DMS 273 treated with DMSO at 0.1 percent for 48 hours (cell line): ENCODE results near the gene TRIML2.
"Not testable (repeated sequence)": the region's sequence is repeated elsewhere in the genome, so short reads cannot be mapped to it uniquely, and the experiment has no call there.

Experiments used
- DNase-seq: peaks from one replicate; lab custom pipeline; 2025; lab: John Stamatoyannopoulos, UW

The TRIML2 gene

GRCh38 chr4:188107931-188108843 lies 1.2 kb downstream of the TRIML2 start:
- no peak for DNase-seq

- DNase-seq, result no peak
These were observed 2.9 kb downstream of the TRIML2 start for GRCh38 chr4:188106454-188106853.

DNA sequence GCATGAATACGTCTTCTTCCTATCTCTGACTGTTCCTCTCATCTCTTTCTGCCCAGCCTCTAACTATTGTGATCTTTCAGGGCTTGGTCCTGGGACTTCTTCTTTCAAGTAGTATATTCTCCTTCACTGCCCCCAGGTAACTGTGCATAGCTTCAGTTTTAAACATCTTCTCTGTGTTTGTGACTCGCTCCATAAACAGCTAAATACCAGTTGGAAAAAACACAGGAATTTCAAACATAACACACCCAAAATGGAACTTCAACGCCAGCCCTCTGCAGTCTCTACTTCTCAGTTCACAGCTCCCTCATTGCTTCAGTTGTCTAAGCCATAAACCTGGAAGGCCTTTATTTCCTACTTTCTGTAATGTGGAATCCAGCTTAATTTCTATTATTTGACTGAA lies 16.6 kb downstream of the TRIML2 start:
- DNase-seq, result no peak

DNA sequence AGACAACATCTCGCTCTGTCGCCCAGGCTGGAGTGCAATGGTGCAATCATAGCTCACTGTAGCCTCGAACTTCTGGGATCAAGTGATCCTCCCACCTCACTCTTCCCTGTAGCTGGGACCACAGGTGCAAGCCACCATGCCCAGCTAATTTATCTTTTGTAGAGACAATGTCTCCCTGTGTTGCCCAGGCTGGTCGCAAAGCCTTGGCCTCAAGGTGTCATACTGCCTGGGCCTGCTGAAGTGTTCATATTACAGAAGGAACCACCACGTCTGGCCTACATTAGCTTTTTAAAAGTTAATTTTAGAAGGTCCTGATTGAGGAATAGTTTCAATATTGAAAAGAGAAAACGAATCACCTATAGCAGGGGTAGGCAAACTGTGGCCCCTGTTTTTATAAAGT lies 22.5 kb downstream of the TRIML2 start:
- no peak for DNase-seq

DNA sequence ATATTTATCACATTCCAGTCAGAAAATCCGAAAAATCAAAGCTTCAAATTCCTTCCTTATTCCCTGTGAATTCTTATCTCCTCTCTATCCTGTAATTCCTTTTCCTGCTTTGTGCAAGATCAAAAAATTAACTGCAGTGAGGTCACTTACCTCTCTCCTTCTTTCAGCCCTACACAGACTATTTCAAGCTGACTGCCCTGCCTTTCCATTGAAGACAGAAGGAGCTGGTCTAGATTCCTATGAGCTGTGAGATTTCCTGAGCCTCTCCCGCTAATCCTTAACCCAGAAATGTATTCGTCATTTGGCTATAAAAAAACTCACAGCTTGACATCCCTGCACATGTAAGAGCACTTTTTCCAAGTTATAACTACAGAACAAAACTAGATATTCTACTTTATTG lies 26.6 kb downstream of the TRIML2 start:
- DNase-seq, result no peak

- DNase-seq, result no peak
These were observed 31.3 kb downstream of the TRIML2 start for GRCh38 chr4:188078116-188078515.

GRCh38 chr4:188076169-188076568 lies 33.2 kb downstream of the TRIML2 start:
- no peak for DNase-seq

- no peak for DNase-seq
These were observed 48.3 kb downstream of the TRIML2 start for GRCh38 chr4:188061083-188061482.

DNA sequence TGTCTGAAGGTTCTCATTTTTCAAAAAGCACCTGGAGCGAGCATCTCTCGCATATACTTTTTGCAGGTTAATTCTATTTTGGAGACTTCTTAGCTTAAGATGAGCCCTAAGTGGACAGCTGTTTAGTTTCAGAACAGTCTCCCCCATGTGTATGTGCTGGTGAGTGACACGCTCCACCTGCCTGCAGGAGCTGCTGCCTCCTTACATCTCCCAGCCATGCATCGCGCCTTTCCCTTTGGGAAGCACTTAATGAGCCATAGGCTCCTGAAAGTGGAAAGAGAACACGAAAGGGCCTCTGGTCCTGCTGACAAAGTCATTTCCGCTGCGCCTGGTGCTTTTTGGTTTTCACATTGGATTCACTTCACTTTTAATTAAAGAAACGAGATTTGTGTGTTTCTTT lies 56.1 kb downstream of the TRIML2 start:
- DNase-seq, result no peak

- DNase-seq, result no peak
These were observed 62.7 kb downstream of the TRIML2 start for GRCh38 chr4:188046657-188047056.

DNA sequence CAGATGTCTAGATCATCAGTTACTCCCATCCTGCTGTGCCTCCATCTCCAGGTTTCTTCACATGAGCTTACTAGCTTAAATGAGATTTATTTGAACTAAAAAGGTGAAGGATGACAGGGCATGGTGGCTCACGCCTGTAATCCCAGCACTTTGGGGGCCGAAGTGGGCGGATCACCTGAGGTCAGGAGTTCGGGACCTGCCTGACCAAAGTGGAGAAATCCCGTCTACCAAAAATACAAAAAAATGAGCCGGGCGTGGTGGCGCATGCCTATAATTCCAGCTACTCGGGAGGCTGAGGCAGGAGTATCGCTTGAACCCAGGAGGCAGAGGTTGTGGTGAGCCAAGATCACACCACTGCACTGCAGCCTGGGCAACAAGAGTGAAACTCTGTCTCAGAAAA lies 63.9 kb downstream of the TRIML2 start:
- not testable (repeated sequence) for DNase-seq

DNA sequence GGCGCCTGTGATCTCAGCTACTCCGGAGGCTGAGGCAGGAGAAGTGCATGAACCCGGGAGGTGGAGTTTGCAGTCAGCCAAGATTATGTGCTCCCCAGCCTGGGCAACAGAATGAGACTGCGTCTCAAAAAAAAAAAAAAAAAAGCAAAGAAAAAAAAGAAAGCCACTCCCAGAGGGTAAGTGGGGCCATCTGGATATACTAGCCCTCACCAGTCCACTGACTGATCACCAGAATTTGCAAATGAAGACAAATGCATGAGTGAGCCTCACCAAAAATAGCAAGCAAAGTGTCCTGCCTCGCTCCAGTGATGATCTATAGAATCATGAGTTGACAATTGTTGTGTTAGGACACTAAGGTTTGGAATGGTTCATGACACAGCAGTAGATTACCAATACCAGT lies 66.2 kb downstream of the TRIML2 start:
- DNase-seq, result no peak

DNA sequence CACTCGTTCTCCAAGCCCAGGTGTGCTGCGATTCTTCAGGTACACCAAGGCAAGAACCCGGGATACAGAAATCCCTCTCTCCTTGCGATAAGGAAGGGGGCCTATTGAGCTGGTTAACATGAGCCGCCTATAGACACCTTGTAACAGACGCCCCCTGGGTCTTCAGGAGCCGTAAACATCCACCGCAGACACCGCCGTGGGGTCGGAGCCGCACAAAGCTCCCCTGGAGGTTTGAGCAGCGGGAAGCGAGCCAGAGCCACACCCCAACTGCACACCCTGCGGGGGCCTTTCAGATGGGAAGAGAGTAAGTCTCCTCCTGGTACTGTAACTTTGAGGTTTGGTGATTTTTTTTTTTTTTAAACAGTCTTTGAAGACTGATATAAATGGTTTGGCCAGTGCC lies 67.2 kb downstream of the TRIML2 start:
- no peak for DNase-seq

GRCh38 chr4:188041721-188042120 lies 67.7 kb downstream of the TRIML2 start:
- no peak for DNase-seq
